ENCODE measurements around the gene AHCYL2.

- TF ChIP-seq EZH2 (IDR thresholded peaks at IDR 0.05; ENCODE audit: insufficient read depth, poor library complexity, severe bottlenecking) (no peak), EZH2phosphoT487 (IDR thresholded peaks at IDR 0.05; ENCODE audit: insufficient read depth, low read depth) (no peak)
Measured at GRCh38 chr7:129262324-129262723, 37.5 kb downstream of the AHCYL2 start.

Measured in GM23248 (cell line).